ENCODE measurements around the gene MYG1. TPM values are rescaled to one million over a fixed set of nuclear protein-coding genes. Genes with fewer than 3 reads are reported as not detected.

MYG1 gene
- polyA plus RNA-seq, 1 of the 3 experiments (the other 2 are of a cell fraction): 101 TPM

GRCh38 chr12:53251477-53252348 lies 47.8 kb upstream of the MYG1 start (continued):
- TF ChIP-seq ZBTB33 (IDR thresholded peaks at IDR 0.05; ENCODE audit: borderline replicate concordance, low read depth) (no peak), TEAD4 (IDR thresholded peaks at IDR 0.05; ENCODE audit: borderline replicate concordance, insufficient read depth) (no peak), USF1 (IDR thresholded peaks at IDR 0.05; ENCODE audit: borderline replicate concordance, low read depth) (peak; percentile 92), YY1 (IDR thresholded peaks at IDR 0.05; ENCODE audit: low read depth) (peak; percentile 92), NFIC (IDR thresholded peaks at IDR 0.05; ENCODE audit: borderline replicate concordance) (no peak; the same call in 1 of the 2 replicates), MXI1 (IDR thresholded peaks at IDR 0.05; ENCODE audit: low read depth, low read length) (no peak; the same call in none of the 2 replicates), FOXJ3 (CRISPR knock-in tag; IDR thresholded peaks at IDR 0.05) (no peak), MAX (IDR thresholded peaks at IDR 0.05; ENCODE audit: low read depth) (peak; percentile 23; the same call in 1 of the 2 replicates), EZH2phosphoT487 (IDR thresholded peaks at IDR 0.05; ENCODE audit: borderline replicate concordance, low read depth) (no peak), TAF1 (IDR thresholded peaks at IDR 0.05; ENCODE audit: borderline replicate concordance, low read depth, low read length) (peak; percentile 57; the same call in 1 of the 2 replicates), GABPA (IDR thresholded peaks at IDR 0.05; ENCODE audit: low read depth) (peak; percentile 58), FOSL2 (IDR thresholded peaks at IDR 0.05; ENCODE audit: borderline replicate concordance, low read depth) (no peak), PBX3 (IDR thresholded peaks at IDR 0.05) (no peak), GATA2 (CRISPR knock-in tag; IDR thresholded peaks at IDR 0.05) (no peak), ELF1 (IDR thresholded peaks at IDR 0.05) (peak; percentile 90), USF2 (IDR thresholded peaks at IDR 0.05; ENCODE audit: borderline replicate concordance, low read depth, low read length) (peak; percentile 58), EP300 (IDR thresholded peaks at IDR 0.05; ENCODE audit: borderline replicate concordance in 1 of 2, low read depth in 1 of 2, low read length in 1 of 2) (no peak), JUND (IDR thresholded peaks at IDR 0.05) (no peak), MEF2A (IDR thresholded peaks at IDR 0.05; ENCODE audit: borderline replicate concordance, low read depth) (no peak), NRF1 (IDR thresholded peaks at IDR 0.05; ENCODE audit: low read depth, low read length) (no peak), RAD21 (IDR thresholded peaks at IDR 0.05; ENCODE audit: low read length) (peak; percentile 81), TCF12 (IDR thresholded peaks at IDR 0.05) (no peak), IRF3 (IDR thresholded peaks at IDR 0.05; ENCODE audit: low read depth, low read length) (no peak)
